Sigmoid colon (tissue), 7 donors: Measurements from ENCODE around the gene FANK1. TPM values are rescaled to one million over a fixed set of nuclear protein-coding genes. Genes with fewer than 3 reads are reported as not detected.
"Not testable (repeated sequence)": the region's sequence is repeated elsewhere in the genome, so short reads cannot be mapped to it uniquely, and the experiment has no call there.

Experiments used
- DNase-seq: peaks from one replicate; pipeline ENCODE4 v3.0.0-alpha.2; 2019
- H3K27ac ChIP-seq, 4 donors: fragments of 200-600 bp; sonication (generic); one replicate each; pipeline ENCODE4 v1.5.1; 2016 to 2019; ENCODE audit warnings: mild to moderate bottlenecking in 1 of 4
- H3K27me3 ChIP-seq, 3 donors: fragments of 200-600 bp; sonication (generic); one replicate each; pipeline ENCODE4 v1.5.1; 2019; ENCODE audit warnings: mild to moderate bottlenecking in 1 of 3
- H3K36me3 ChIP-seq, 4 donors: fragments of 200-600 bp; sonication (generic); one replicate each; pipeline ENCODE4 v1.5.1; 2016 to 2019
- H3K4me1 ChIP-seq, 4 donors: fragments of 200-600 bp; sonication (generic); one replicate each; pipeline ENCODE4 v1.5.1; 2017 to 2019
- H3K4me3 ChIP-seq, 4 donors: fragments of 200-600 bp; sonication (generic); one replicate each; pipeline ENCODE4 v1.5.1; 2017 to 2019; ENCODE audit warnings: mild to moderate bottlenecking in 2 of 4, moderate library complexity in 1 of 4
- H3K9me3 ChIP-seq, 4 donors: fragments of 200-600 bp in 3 of 4; sonication (generic) in 3 of 4; one replicate each; pipeline versions ENCODE4 v1.5.1 to v1.6.1; 2013 to 2019
- EP300 ChIP-seq, 4 donors: sonication (generic); formaldehyde crosslinking; IDR thresholded peaks; one replicate each; pipeline ENCODE4 v1.6.1; 2017; ENCODE audit warnings: antibody characterized with exemption in 4 of 4
- POLR2A ChIP-seq, 2 donors: fragments of 450-650 bp; IDR thresholded peaks; one replicate each; pipeline ENCODE4 v1.6.1; 2016; ENCODE audit warnings: antibody characterized with exemption in 2 of 2, mild to moderate bottlenecking in 2 of 2, moderate library complexity in 2 of 2
- POLR2AphosphoS5 ChIP-seq, 4 donors: sonication (generic); formaldehyde crosslinking; IDR thresholded peaks; one replicate each; pipeline ENCODE4 v1.6.1; 2017; ENCODE audit warnings: antibody characterized with exemption in 4 of 4
- WGBS, 2 donors: extraction: QIAGEN DNeasy Blood & Tissue Kit; methylation state at CpG; one replicate each; pipeline ENCODE4 v1.1.7; 2013; 5-methylcytosine and 5-hydroxymethylcytosine counted together
- intact Hi-C: fragments of 100-400 bp; cut with DNase I; formaldehyde crosslinking; loops from one replicate; pipeline ENCODE4 v1.15.1; 2023
- polyA plus RNA-seq, 3 donors: library from polyadenylated mRNA; stranded (reverse); fragments of 200-250 nt; gene quantifications; one replicate each; pipeline ENCODE4 v1.2.3, GENCODE V29; 2013
- total RNA-seq, 4 donors: library from RNA; depleted of rRNA; stranded (reverse); fragments of >200 nt; gene quantifications; one replicate each; pipeline ENCODE4 v1.1.0, GENCODE V29; 2016
- TF ChIP-seq, protein P1 (sequence below), 4 experiments: fragments of 450-650 bp in 3 of 4; fragments of 200-600 bp in 1 of 4; IDR thresholded peaks; one replicate each; pipeline ENCODE4 v1.5.1; 2016 to 2019; ENCODE audit warnings: antibody characterized with exemption in 4 of 4, mild to moderate bottlenecking in 3 of 4, moderate library complexity in 2 of 4
- donor health status: healthy with polysubstance abuse.
- donor health status: Bipolar disorder and iron deficiency.
- donor health status: healthy.

Gene FANK1
- total and polyA plus RNA-seq, 7 donors: 0.71 to 12.6 (median 3.5) TPM; not detected in 1

DNA sequence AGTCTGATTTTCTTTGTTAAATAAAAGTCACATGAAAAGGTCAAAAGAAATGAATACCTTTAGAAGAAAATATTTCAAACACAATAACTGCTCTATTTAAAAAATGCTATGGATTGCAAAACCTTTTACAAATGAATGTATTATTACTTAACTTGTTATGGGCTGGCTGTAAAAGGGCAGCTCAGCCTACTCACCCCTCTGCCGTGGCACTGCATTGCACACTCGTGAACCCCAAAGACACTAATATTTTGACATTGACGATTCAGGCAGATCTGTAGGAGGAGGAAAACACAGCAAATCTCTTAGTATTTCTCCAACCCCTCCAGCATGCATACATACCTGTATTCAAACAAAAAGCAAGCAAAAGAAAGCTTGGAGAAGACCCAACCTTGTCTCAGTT is 149.5 kb downstream of the FANK1 start:
- TF ChIP-seq EP300 (IDR thresholded peaks at IDR 0.05): no peak
- no peak for TF ChIP-seq POLR2A (IDR thresholded peaks at IDR 0.05)
- TF ChIP-seq, protein P1, sequence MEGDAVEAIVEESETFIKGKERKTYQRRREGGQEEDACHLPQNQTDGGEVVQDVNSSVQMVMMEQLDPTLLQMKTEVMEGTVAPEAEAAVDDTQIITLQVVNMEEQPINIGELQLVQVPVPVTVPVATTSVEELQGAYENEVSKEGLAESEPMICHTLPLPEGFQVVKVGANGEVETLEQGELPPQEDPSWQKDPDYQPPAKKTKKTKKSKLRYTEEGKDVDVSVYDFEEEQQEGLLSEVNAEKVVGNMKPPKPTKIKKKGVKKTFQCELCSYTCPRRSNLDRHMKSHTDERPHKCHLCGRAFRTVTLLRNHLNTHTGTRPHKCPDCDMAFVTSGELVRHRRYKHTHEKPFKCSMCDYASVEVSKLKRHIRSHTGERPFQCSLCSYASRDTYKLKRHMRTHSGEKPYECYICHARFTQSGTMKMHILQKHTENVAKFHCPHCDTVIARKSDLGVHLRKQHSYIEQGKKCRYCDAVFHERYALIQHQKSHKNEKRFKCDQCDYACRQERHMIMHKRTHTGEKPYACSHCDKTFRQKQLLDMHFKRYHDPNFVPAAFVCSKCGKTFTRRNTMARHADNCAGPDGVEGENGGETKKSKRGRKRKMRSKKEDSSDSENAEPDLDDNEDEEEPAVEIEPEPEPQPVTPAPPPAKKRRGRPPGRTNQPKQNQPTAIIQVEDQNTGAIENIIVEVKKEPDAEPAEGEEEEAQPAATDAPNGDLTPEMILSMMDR (IDR thresholded peaks at IDR 0.05): no peak
- no peak for TF ChIP-seq POLR2AphosphoS5 (IDR thresholded peaks at IDR 0.05)
- Histone ChIP-seq H3K27me3 (no peaks in the 10 kb centered on the region), H3K36me3 (no peaks in the 10 kb centered on the region), H3K4me3 (no peak overlapping the region), H3K4me1 (peaks cover 0 to 10% (median 2%) of the 10 kb centered on the region in 4 donors), H3K9me3 (no peaks in the 10 kb centered on the region), H3K27ac (no peak overlapping the region)
- intact Hi-C loops: no loop called here
- 82 to 86% methylated on average over 3 of the region's 3 CpGs for WGBS, 2 donors
- DNase-seq: no peak

DNA sequence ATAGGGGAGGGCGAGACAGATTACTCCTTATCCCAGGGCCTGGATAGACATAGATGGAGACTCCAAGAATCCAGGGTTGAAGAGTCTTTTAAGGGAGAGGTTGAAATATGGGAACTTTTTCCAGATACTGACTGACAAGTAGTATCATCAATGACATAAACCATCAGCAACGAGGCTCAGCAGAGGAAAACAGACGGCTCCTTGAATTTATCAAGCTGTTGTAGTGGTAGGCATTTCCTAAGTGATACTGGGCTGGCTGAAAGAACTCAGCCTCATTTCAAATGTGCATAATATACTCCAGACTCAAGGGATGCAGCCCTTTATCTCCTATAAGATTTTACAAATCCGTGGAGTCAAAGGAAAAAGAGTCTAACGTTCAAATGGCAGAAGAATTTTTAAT is 150.5 kb downstream of the FANK1 start:
- intact Hi-C loops: no loop called here
- Histone ChIP-seq H3K27ac (no peak overlapping the region), H3K36me3 (no peaks in the 10 kb centered on the region), H3K4me3 (no peak overlapping the region), H3K9me3 (no peaks in the 10 kb centered on the region), H3K27me3 (no peaks in the 10 kb centered on the region), H3K4me1 (peaks cover 0 to 6% (median 2%) of the 10 kb centered on the region in 4 donors)
- 77 to 84% methylated on average over 5 of the region's 5 CpGs for WGBS, 2 donors
- TF ChIP-seq POLR2AphosphoS5 (IDR thresholded peaks at IDR 0.05): no peak
- no peak for DNase-seq

DNA sequence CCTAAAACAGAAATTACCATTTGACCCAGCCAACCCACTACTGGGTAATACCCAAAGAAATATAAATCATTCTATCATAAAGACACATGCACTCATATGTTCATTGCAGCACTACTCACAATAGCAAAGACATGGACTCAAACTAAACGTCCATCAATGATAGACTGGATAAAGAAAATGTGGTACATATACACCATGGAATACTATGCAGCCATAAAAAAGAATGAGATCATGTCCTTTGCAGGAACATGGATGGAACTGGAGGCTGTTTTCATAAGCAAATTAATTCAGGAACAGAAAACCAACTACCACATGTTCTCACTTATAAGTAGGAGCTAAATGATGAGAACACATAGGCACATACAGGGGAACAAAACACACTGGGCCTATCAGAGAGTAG is 151.4 kb downstream of the FANK1 start:
- DNase-seq, H3K36me3 ChIP-seq, H3K27ac ChIP-seq, H3K4me1 ChIP-seq, intact Hi-C loops, H3K27me3 ChIP-seq, H3K9me3 ChIP-seq, H3K4me3 ChIP-seq: not testable (repeated sequence)
- 84 to 89% methylated on average over 1 of the region's 1 CpG for WGBS, 2 donors

DNA sequence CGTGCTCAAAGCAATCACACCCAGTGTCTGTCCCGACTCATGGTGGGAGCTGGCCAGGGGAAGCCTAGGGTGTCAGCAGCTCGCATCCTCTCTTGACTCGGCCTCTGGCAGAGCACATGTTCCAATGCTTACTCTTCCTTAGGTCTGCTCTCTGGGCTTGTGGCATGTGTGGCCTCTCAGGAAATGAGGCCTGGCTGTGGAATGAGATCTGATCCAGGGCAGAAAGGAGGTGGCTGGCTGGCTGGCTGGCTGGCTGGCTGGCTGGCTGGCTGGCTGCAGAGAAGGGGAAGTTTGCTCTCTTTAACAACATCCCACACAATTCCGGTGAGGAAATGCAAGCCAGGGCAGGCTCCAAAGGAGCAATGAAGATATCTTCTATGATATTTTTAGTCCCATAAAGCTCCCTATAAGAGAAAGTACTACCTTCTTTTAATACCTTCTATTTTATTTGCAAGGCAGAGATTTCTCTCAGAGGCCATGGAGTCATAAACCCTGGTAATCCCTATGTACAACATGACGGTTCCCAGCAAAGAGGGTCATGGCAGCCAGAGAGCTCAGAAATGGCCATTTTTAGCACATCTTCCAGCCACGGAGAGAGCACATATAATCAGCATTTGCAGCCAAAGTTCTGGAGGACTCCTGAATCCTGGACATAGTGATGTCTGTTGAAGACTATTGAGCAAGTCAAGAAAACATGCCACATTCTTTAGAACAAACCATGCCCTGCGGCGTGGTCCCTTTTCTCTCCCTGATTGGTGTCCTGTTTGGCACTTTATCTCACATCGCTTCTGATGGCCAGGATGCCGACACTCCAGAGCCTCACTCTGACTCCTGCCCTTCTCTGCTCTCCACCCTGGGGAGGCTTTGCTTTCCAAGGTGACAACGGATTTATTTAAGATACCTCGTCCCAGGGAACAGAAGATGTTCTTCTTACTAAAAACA is 153.7 kb downstream of the FANK1 start:
- intact Hi-C loops: no loop called here
- 64 to 78% methylated on average over 13 of the region's 13 CpGs for WGBS, 2 donors
- no peaks in the 10 kb centered on the region for H3K4me1 ChIP-seq
- TF ChIP-seq POLR2AphosphoS5 (IDR thresholded peaks at IDR 0.05) (no peak), POLR2A (IDR thresholded peaks at IDR 0.05) (no peak), EP300 (IDR thresholded peaks at IDR 0.05) (no peak)
- TF ChIP-seq, protein P1 (IDR thresholded peaks at IDR 0.05): no peak
- DNase-seq: no peak
- H3K27ac ChIP-seq: no peak overlapping the region
- no peaks in the 10 kb centered on the region for H3K27me3 ChIP-seq
- no peaks in the 10 kb centered on the region for H3K9me3 ChIP-seq
- no peak overlapping the region for H3K4me3 ChIP-seq
- no peaks in the 10 kb centered on the region for H3K36me3 ChIP-seq

DNA sequence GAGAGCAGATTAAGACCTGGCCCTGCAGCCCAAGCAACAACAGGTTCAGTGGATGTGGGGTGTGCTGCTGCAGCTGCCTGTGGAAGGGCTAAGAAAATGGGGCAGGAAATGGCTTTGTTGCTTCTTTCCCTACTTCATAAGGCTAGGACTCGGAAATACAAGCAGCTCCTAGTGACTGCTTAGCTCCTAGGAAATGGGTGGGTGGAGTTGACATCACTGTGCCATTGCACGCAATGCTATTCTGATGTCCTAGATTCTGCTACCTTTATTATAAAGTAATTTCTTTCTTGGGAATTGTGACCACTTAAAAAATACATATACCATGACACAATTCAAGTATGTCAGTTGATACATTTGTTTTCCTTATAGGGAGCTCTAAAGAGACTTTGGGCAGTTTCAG is 155.8 kb downstream of the FANK1 start:
- intact Hi-C loops: no loop called here
- WGBS, 2 donors: 84 to 91% methylated on average over 2 of the region's 2 CpGs
- TF ChIP-seq POLR2AphosphoS5 (IDR thresholded peaks at IDR 0.05): no peak
- no peak for TF ChIP-seq POLR2A (IDR thresholded peaks at IDR 0.05)
- TF ChIP-seq, protein P1 (IDR thresholded peaks at IDR 0.05): no peak
- TF ChIP-seq EP300 (IDR thresholded peaks at IDR 0.05): no peak

More for the DNA sequence above, 155.8 kb downstream of the FANK1 start:
- no peak overlapping the region for H3K4me3 ChIP-seq
- no peak overlapping the region for H3K27ac ChIP-seq
- no peaks in the 10 kb centered on the region for H3K27me3 ChIP-seq
- no peaks in the 10 kb centered on the region for H3K36me3 ChIP-seq
- no peaks in the 10 kb centered on the region for H3K9me3 ChIP-seq
- no peak for DNase-seq
- no peaks in the 10 kb centered on the region for H3K4me1 ChIP-seq
